Panc1 (cell line): Measurements from ENCODE around the gene FFAR3. TPM values are rescaled to one million over a fixed set of nuclear protein-coding genes. Genes with fewer than 3 reads are reported as not detected.

Source experiments
- ATAC-seq: fragments of 200-7000 bp; cut with Tn5 transposase; 2 replicates; pipeline ENCODE4 v1.9.1; 2020; ENCODE audit warnings: mild to moderate bottlenecking, moderate library complexity
- BruUV-seq: library from RNA; stranded (reverse); fragments of 400-500 nt; replicated peaks from 2 replicates; lab custom pipeline; 2021; lab: Mats Ljungman, UMichigan
- CTCF ChIA-PET: fragments of 300-600 bp; sonication (Branson Sonifier 250); formaldehyde crosslinking; loops from one replicate; lab custom pipeline; 2022; ENCODE audit warnings: antibody characterized with exemption; lab: Charles Lee
- POLR2A ChIA-PET: fragments of 300-600 bp; sonication (Branson Sonifier 250); formaldehyde crosslinking; loops from one replicate; lab custom pipeline; 2022; ENCODE audit warnings: antibody characterized with exemption; lab: Charles Lee
- DNase-seq: peaks from one replicate; pipeline ENCODE4 v3.0.0-alpha.2; 2010; ENCODE audit warnings: low read depth, low spot score
- H3K27ac ChIP-seq: 2 replicates; pipeline ENCODE4 v1.5.1; 2011; ENCODE audit warnings: mild to moderate bottlenecking, low read length, inconsistent platforms
- H3K27me3 ChIP-seq: fragments of 200-500 bp; sonication (Bioruptor generic); 2 replicates; pipeline ENCODE4 v1.6.0; 2014; ENCODE audit warnings: low read length, inconsistent platforms; ENCODE audit not compliant: control insufficient read depth, insufficient read depth
- H3K36me3 ChIP-seq: fragments of 200-500 bp; sonication (Bioruptor generic); 2 replicates; pipeline ENCODE4 v1.5.1; 2014; ENCODE audit warnings: inconsistent platforms, mild to moderate bottlenecking, low read length, moderate library complexity; ENCODE audit not compliant: control insufficient read depth, insufficient read depth
- H3K4me1 ChIP-seq: 2 replicates; pipeline ENCODE4 v1.5.1; 2011; ENCODE audit warnings: inconsistent platforms, mild to moderate bottlenecking, low read length, moderate library complexity; ENCODE audit not compliant: control insufficient read depth, insufficient read depth
- H3K4me3 ChIP-seq, 2 experiments: 2 replicates each; pipeline ENCODE4 v1.5.1; 2011 to 2012; ENCODE audit warnings: low read depth in 2 of 2, low read length in 2 of 2, mild to moderate bottlenecking in 2 of 2, inconsistent platforms in 1 of 2, moderate library complexity in 1 of 2
- H3K9me3 ChIP-seq: fragments of 200-500 bp; sonication (Bioruptor generic); 2 replicates; pipeline ENCODE4 v1.5.1; 2014; ENCODE audit warnings: low read depth, mild to moderate bottlenecking, inconsistent platforms, low read length, moderate library complexity; ENCODE audit not compliant: control insufficient read depth, insufficient read depth
- CTCF ChIP-seq: fragments of 450-650 bp; IDR thresholded peaks from 2 replicates; pipeline ENCODE4 v1.5.1; 2017; ENCODE audit warnings: mild to moderate bottlenecking
- POLR2AphosphoS5 ChIP-seq: IDR thresholded peaks from 2 replicates; pipeline ENCODE4 v1.6.1; 2012; ENCODE audit warnings: mild to moderate bottlenecking, low read depth, low read length, moderate library complexity
- REST ChIP-seq, 2 experiments: IDR thresholded peaks; 2 replicates each; pipeline ENCODE4 v1.6.1; 2011 to 2012; ENCODE audit warnings: low read depth in 2 of 2, control low read depth in 1 of 2, low read length in 1 of 2, mild to moderate bottlenecking in 1 of 2, moderate library complexity in 1 of 2; ENCODE audit not compliant: insufficient read depth in 1 of 2
- SIN3A ChIP-seq: IDR thresholded peaks from 2 replicates; pipeline ENCODE4 v1.6.1; 2012; ENCODE audit warnings: low read depth, mild to moderate bottlenecking, low read length, moderate library complexity, borderline replicate concordance; ENCODE audit not compliant: insufficient read depth
- TCF7L2 ChIP-seq: IDR thresholded peaks from 2 replicates; pipeline ENCODE4 v1.6.1; 2011; ENCODE audit warnings: mild to moderate bottlenecking, low read depth, low read length, inconsistent platforms
- in situ Hi-C: cut with HindIII; loops from 2 replicates; pipeline ENCODE4 v1.10.0; 2016; ENCODE audit warnings: low sequenced_read_pairs, low pct_unique_long_range_greater_than_20kb
- intact Hi-C: fragments of 100-400 bp; cut with micrococcal nuclease; formaldehyde crosslinking; loops from one replicate; pipeline ENCODE4 v1.10.0; 2022; ENCODE audit not compliant: unreplicated experiment
- total RNA-seq: library from RNA; stranded (reverse); gene quantifications from one replicate; pipeline ENCODE4 v1.2.1, GENCODE V29; 2021; ENCODE audit not compliant: unreplicated experiment

The FFAR3 gene
- total RNA-seq, 1 experiment from 2014 or later = not detected

GRCh38 chr19:35383536-35383935 is 25.3 kb downstream of the FFAR3 start:
- Histone ChIP-seq H3K4me1 (no peaks in the 10 kb centered on the region), H3K27me3 (peaks cover 3% of the 10 kb centered on the region; the same call in 1 of the 2 replicates), H3K36me3 (no peaks in the 10 kb centered on the region), H3K9me3 (peaks cover 16% of the 10 kb centered on the region), H3K4me3 (no peak overlapping the region), H3K27ac (no peak overlapping the region)
- ATAC-seq = no peak
- POLR2A ChIA-PET = no interaction called here
- TF ChIP-seq REST (IDR thresholded peaks at IDR 0.05; ENCODE audit: insufficient read depth in 1 of 2, low read depth in 2 of 2, low read length in 1 of 2) (no peak), SIN3A (no peak), TCF7L2 (no peak), CTCF (no peak), POLR2AphosphoS5 (no peak)
- BruUV-seq = no TSS peak
- in situ Hi-C loops = no loop called here
- CTCF ChIA-PET = no interaction called here
- DNase-seq = no peak
- intact Hi-C loops = no loop called here

GRCh38 chr19:35388277-35389054 is 30.2 kb downstream of the FFAR3 start:
- Histone ChIP-seq H3K27me3 (peaks cover 2% of the 10 kb centered on the region; the same call in 1 of the 2 replicates), H3K27ac (no peak overlapping the region), H3K36me3 (no peaks in the 10 kb centered on the region), H3K4me1 (no peaks in the 10 kb centered on the region), H3K4me3 (no peak overlapping the region), H3K9me3 (peaks cover 16% of the 10 kb centered on the region)
- no peak for TF ChIP-seq SIN3A
- TF ChIP-seq POLR2AphosphoS5 = no peak
- TF ChIP-seq CTCF = no peak
- no peak for TF ChIP-seq REST (IDR thresholded peaks at IDR 0.05; ENCODE audit: insufficient read depth in 1 of 2, low read depth in 2 of 2, low read length in 1 of 2)
- no peak; the same call in 1 of the 2 replicates for TF ChIP-seq TCF7L2
- intact Hi-C loops = no loop called here
- CTCF ChIA-PET = no interaction called here
- no TSS peak for BruUV-seq
- DNase-seq = no peak
- in situ Hi-C loops = no loop called here
- no peak; the same call in 1 of the 2 replicates for ATAC-seq
- POLR2A ChIA-PET = interaction anchor here (0.6 kb wide), 1 partner anchor 265 kb away, joined by 8 read pairs; no protein-coding TSS in a partner anchor
